Endothelial cell (in vitro differentiated cells): Measurements from ENCODE around the gene TNFAIP3. TPM values are rescaled to one million over a fixed set of nuclear protein-coding genes. Genes with fewer than 3 reads are reported as not detected.

Experiments used
- DNase-seq: peaks from one replicate; pipeline ENCODE4 v3.0.0; 2021; ENCODE audit warnings: low spot score
- H3K27ac Mint-ChIP-seq: one replicate; pipeline ENCODE4 v1.8.0; 2021; ENCODE audit warnings: mixed read lengths, inconsistent platforms; ENCODE audit not compliant: unreplicated experiment
- H3K27me3 Mint-ChIP-seq: one replicate; pipeline ENCODE4 v1.8.0; 2021; ENCODE audit warnings: mild to moderate bottlenecking, moderate library complexity, mixed read lengths, inconsistent platforms; ENCODE audit not compliant: unreplicated experiment
- H3K36me3 Mint-ChIP-seq: one replicate; pipeline ENCODE4 v1.8.0; 2021; ENCODE audit warnings: mild to moderate bottlenecking, low read depth, mixed read lengths, inconsistent platforms; ENCODE audit not compliant: unreplicated experiment
- H3K4me1 Mint-ChIP-seq: one replicate; pipeline ENCODE4 v1.8.0; 2021; ENCODE audit warnings: mild to moderate bottlenecking, mixed read lengths, inconsistent platforms; ENCODE audit not compliant: unreplicated experiment
- H3K4me3 Mint-ChIP-seq: one replicate; pipeline ENCODE4 v1.8.0; 2021; ENCODE audit warnings: mild to moderate bottlenecking, mixed read lengths, inconsistent platforms; ENCODE audit not compliant: unreplicated experiment
- H3K9me3 Mint-ChIP-seq: one replicate; pipeline ENCODE4 v1.8.0; 2021; ENCODE audit warnings: mixed read lengths, inconsistent platforms; ENCODE audit not compliant: unreplicated experiment
- total RNA-seq: library from RNA; stranded (reverse); fragmentation: NEBNext Ultra II Directional; extraction: Animal tissue kit (Norgen Biotek cat#: 25700); gene quantifications from one replicate; pipeline ENCODE4 v1.2.1, GENCODE V29; 2021; ENCODE audit not compliant: unreplicated experiment
- TF ChIP-seq, protein P1 (sequence below): fragments of 200-600 bp; sonication (generic); IDR thresholded peaks from one replicate; pipeline ENCODE4 v1.5.0; 2021; ENCODE audit warnings: antibody characterized with exemption; ENCODE audit not compliant: unreplicated experiment

TNFAIP3 gene
- total RNA-seq, 1 donor from 2014 or later = 22.6 TPM

DNA sequence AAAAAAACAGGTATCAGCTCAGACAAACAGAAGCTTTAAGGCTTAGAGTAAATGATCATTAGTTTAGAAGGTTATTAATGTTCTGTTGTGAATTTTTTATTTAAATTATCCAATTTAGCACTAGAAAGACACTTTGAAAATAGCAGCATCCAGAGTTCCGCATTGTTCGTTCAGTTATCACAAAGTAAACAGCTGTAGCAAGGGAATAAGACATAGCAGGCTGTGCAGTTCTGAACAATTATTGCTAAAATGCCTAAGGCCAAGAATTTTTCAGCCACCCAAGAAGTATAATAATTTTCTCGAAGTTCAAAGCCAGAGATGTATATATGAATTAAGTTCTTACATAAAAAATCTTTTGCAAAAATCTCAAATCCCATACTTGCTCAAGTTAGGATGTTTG lies 8.0 kb upstream of the TNFAIP3 start:
- H3K4me3 Mint-ChIP-seq = no peak overlapping the region
- peaks cover 20% of the 10 kb centered on the region for H3K36me3 Mint-ChIP-seq
- DNase-seq = no peak
- TF ChIP-seq, protein P1, sequence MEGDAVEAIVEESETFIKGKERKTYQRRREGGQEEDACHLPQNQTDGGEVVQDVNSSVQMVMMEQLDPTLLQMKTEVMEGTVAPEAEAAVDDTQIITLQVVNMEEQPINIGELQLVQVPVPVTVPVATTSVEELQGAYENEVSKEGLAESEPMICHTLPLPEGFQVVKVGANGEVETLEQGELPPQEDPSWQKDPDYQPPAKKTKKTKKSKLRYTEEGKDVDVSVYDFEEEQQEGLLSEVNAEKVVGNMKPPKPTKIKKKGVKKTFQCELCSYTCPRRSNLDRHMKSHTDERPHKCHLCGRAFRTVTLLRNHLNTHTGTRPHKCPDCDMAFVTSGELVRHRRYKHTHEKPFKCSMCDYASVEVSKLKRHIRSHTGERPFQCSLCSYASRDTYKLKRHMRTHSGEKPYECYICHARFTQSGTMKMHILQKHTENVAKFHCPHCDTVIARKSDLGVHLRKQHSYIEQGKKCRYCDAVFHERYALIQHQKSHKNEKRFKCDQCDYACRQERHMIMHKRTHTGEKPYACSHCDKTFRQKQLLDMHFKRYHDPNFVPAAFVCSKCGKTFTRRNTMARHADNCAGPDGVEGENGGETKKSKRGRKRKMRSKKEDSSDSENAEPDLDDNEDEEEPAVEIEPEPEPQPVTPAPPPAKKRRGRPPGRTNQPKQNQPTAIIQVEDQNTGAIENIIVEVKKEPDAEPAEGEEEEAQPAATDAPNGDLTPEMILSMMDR = no peak
- H3K4me1 Mint-ChIP-seq = no peaks in the 10 kb centered on the region
- H3K27me3 Mint-ChIP-seq = no peaks in the 10 kb centered on the region
- no peaks in the 10 kb centered on the region for H3K9me3 Mint-ChIP-seq
- H3K27ac Mint-ChIP-seq = no peak overlapping the region

DNA sequence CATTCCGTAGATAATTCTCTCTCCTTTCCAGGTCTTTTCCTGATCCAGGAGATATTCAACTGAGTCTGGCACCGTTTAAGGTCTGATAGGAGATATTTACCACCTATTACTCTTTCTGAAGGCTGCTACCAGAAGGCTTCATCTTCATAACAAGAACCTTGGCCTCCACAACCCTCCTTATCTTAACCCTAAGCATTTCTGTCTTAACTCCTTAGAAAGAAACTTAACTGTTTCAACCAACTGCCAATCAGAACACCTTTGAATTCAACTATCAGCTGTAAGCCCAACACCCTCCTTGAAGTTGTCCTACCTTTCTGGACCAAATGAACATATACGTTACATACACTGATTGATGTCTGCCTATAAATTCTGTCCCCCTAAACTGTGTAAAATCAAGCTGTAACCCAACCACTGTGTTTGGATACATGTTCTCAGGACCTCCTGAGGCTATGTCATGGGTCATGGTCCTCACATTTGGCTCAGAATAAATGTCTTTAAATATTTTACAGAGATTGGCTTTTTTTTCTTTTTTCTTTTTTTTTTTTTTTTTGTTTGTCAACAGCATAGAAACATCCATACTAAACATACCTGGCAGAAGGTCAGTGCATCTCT lies 6.6 kb upstream of the TNFAIP3 start:
- H3K27ac Mint-ChIP-seq = no peak overlapping the region
- TF ChIP-seq, protein P1 = no peak
- peaks cover 26% of the 10 kb centered on the region for H3K36me3 Mint-ChIP-seq
- H3K9me3 Mint-ChIP-seq = no peaks in the 10 kb centered on the region
- H3K4me3 Mint-ChIP-seq = no peak overlapping the region
- H3K4me1 Mint-ChIP-seq = no peaks in the 10 kb centered on the region
- no peak for DNase-seq
- no peaks in the 10 kb centered on the region for H3K27me3 Mint-ChIP-seq

DNA sequence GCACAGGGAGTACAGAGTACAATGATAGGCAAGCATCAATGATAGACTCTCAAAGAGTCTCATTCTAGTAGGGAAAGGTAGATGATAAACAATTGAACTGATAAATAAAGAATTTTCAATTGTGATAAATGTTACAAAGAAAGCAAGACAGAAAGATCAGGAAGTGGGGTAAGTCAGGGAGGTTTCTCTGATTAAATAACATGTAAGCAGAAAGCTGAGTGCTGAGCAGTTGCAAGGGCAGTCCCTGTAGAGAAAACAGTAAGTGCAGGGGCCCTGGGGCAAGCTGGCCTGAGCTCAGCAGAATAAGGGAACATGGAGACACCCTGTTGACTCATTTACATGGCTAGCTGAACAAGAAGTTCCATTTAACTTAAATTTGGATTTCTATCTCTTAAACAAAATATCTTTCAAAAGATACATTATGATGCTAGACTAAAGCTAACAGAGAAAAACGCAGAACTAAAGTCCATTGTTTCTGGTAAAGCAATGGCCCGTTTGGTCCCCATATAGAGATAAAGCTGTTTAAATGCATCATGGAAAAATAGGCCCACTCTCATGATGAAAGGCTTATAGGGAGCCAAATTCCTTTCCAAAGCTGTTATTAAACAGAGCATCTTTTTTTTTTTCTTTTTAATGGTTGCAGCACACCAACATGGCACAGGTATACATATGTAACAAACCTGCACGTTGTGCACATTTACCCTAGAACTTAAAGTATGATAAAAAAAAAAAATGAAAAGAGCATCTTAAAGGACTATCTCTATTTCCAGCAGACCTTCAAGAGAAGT lies 5.3 kb upstream of the TNFAIP3 start:
- Mint-ChIP-seq H3K36me3 (peaks cover 20% of the 10 kb centered on the region), H3K4me1 (peaks cover 7% of the 10 kb centered on the region), H3K9me3 (no peaks in the 10 kb centered on the region), H3K27ac (no peak overlapping the region), H3K27me3 (peaks cover 5% of the 10 kb centered on the region), H3K4me3 (no peak overlapping the region)
- DNase-seq = no peak
- TF ChIP-seq, protein P1 = no peak

- Mint-ChIP-seq H3K27ac (peak overlapping the region; percentile 49), H3K4me1 (peaks cover 7% of the 10 kb centered on the region), H3K36me3 (peaks cover 17% of the 10 kb centered on the region), H3K4me3 (no peak overlapping the region), H3K27me3 (peaks cover 5% of the 10 kb centered on the region), H3K9me3 (no peaks in the 10 kb centered on the region)
- TF ChIP-seq, protein P1 = no peak
- DNase-seq = no peak
Measured at GRCh38 chr6:137862419-137863090, 4.5 kb upstream of the TNFAIP3 start.
